PC-9 (cell line): ENCODE measurements around the gene TBC1D22A. TPM values are rescaled to one million over a fixed set of nuclear protein-coding genes. Genes with fewer than 3 reads are reported as not detected.

Experiments
- BruUV-seq: library from RNA; stranded (reverse); fragments of 400-500 nt; replicated peaks from 2 replicates; lab custom pipeline; 2021; lab: Mats Ljungman, UMichigan
- CTCF ChIA-PET: fragments of 300-600 bp; sonication (Branson Sonifier 250); formaldehyde crosslinking; loops from one replicate; lab custom pipeline; 2022; ENCODE audit warnings: antibody characterized with exemption; lab: Charles Lee
- POLR2A ChIA-PET: fragments of 300-600 bp; sonication (Branson Sonifier 250); formaldehyde crosslinking; loops from one replicate; lab custom pipeline; 2022; ENCODE audit warnings: antibody characterized with exemption; ENCODE audit not compliant: unreplicated experiment; lab: Charles Lee
- DNase-seq, 2 experiments: peaks; one replicate each; pipeline versions ENCODE4 v3.0.0 to v3.0.0-alpha.2; 2015 to 2022; ENCODE audit warnings: mixed read lengths in 1 of 2
- H2AFZ ChIP-seq: fragments of 200-600 bp; sonication (generic); 2 replicates; pipeline ENCODE4 v1.8.1; 2017; ENCODE audit warnings: antibody characterized with exemption
- H3F3A ChIP-seq: fragments of 200-600 bp; sonication (generic); 2 replicates; pipeline ENCODE4 v1.8.1; 2017; ENCODE audit warnings: antibody characterized with exemption, mild to moderate bottlenecking, low read depth; ENCODE audit not compliant: insufficient read depth
- H3K27ac ChIP-seq: fragments of 200-600 bp; sonication (generic); 2 replicates; pipeline ENCODE4 v1.6.1; 2016; ENCODE audit warnings: mixed run types
- H3K27me3 ChIP-seq: fragments of 200-600 bp; sonication (generic); 2 replicates; pipeline ENCODE4 v1.6.1; 2016; ENCODE audit warnings: low read depth, mixed run types; ENCODE audit not compliant: insufficient read depth
- H3K36me3 ChIP-seq: fragments of 200-600 bp; sonication (generic); 2 replicates; pipeline ENCODE4 v1.6.1; 2016; ENCODE audit warnings: low read depth, mixed run types
- H3K4me1 ChIP-seq: fragments of 200-600 bp; sonication (generic); replicated peaks from 2 replicates; pipeline ENCODE4 v1.6.1; 2016; ENCODE audit warnings: mixed run types; ENCODE audit not compliant: insufficient read depth
- H3K4me2 ChIP-seq: fragments of 200-600 bp; sonication (generic); 2 replicates; pipeline ENCODE4 v1.6.1; 2017; ENCODE audit warnings: mixed run types
- H3K4me3 ChIP-seq: fragments of 200-600 bp; sonication (generic); 2 replicates; pipeline ENCODE4 v1.6.1; 2016; ENCODE audit warnings: mixed run types
- H3K79me2 ChIP-seq: fragments of 200-600 bp; sonication (generic); 2 replicates; pipeline ENCODE4 v1.6.1; 2017; ENCODE audit warnings: low read depth, mixed run types
- H3K9me2 ChIP-seq: fragments of 200-600 bp; sonication (generic); 2 replicates; pipeline ENCODE4 v1.8.1; 2017; ENCODE audit warnings: mild to moderate bottlenecking; ENCODE audit not compliant: insufficient read depth
- H3K9me3 ChIP-seq: fragments of 200-600 bp; sonication (generic); 2 replicates; pipeline ENCODE4 v1.8.1; 2016; ENCODE audit warnings: low read depth; ENCODE audit not compliant: insufficient read depth
- H4K20me1 ChIP-seq: fragments of 200-600 bp; sonication (generic); 2 replicates; pipeline ENCODE4 v1.8.1; 2017; ENCODE audit not compliant: insufficient read depth
- CTCF ChIP-seq: fragments of 200-600 bp; sonication (generic); conservative IDR thresholded peaks from 2 replicates; pipeline ENCODE4 v1.6.1; 2017; ENCODE audit warnings: mixed run types, antibody characterized with exemption, mild to moderate bottlenecking, moderate library complexity
- EZH2 ChIP-seq: fragments of 200-600 bp; sonication (generic); IDR thresholded peaks from 2 replicates; pipeline ENCODE4 v1.8.0; 2017; ENCODE audit warnings: antibody characterized with exemption, low read depth
- intact Hi-C: fragments of 100-400 bp; cut with micrococcal nuclease; formaldehyde crosslinking; loops from one replicate; pipeline ENCODE4 v1.10.0; 2022; ENCODE audit not compliant: unreplicated experiment
- total RNA-seq: library from RNA; stranded (reverse); gene quantifications from 2 replicates; pipeline ENCODE4 v1.2.3, GENCODE V29; 2021

TBC1D22A gene
- total RNA-seq, 1 experiment from 2014 or later: 40.3 TPM

GRCh38 chr22:46969491-46969890, 207.0 kb downstream of the TBC1D22A start:
- ChIA-PET POLR2A (no interaction called here), CTCF (no interaction called here)
- peaks cover 37% of the 10 kb centered on the region for H4K20me1 ChIP-seq
- no peaks in the 10 kb centered on the region for H3K4me1 ChIP-seq
- H3K27ac ChIP-seq: no peak overlapping the region
- H2AFZ ChIP-seq: no peak overlapping the region
- intact Hi-C loops: no loop called here
- H3K4me3 ChIP-seq: no peak overlapping the region
- no peak overlapping the region for H3K4me2 ChIP-seq
- BruUV-seq: no TSS peak
- H3K9me2 ChIP-seq: no peaks in the 10 kb centered on the region
- TF ChIP-seq EZH2: no peak
- TF ChIP-seq CTCF: no peak
- DNase-seq: no peak
- no peaks in the 10 kb centered on the region for H3K79me2 ChIP-seq
- H3K9me3 ChIP-seq: no peaks in the 10 kb centered on the region
- no peaks in the 10 kb centered on the region for H3F3A ChIP-seq
- no peaks in the 10 kb centered on the region for H3K36me3 ChIP-seq
- H3K27me3 ChIP-seq: no peaks in the 10 kb centered on the region

- H4K20me1 ChIP-seq: peaks cover 33% of the 10 kb centered on the region
- BruUV-seq: no TSS peak
- TF ChIP-seq CTCF (no peak), EZH2 (no peak)
- H3K27ac ChIP-seq: no peak overlapping the region
- ChIA-PET POLR2A (no interaction called here), CTCF (no interaction called here)
- H3K4me3 ChIP-seq: no peak overlapping the region
- intact Hi-C loops: no loop called here
- no peak overlapping the region for H3K4me2 ChIP-seq
- no peak overlapping the region for H2AFZ ChIP-seq
- no peaks in the 10 kb centered on the region for H3K36me3 ChIP-seq
- no peaks in the 10 kb centered on the region for H3K9me3 ChIP-seq
- H3K9me2 ChIP-seq: no peaks in the 10 kb centered on the region
- no peak for DNase-seq
- H3K27me3 ChIP-seq: no peaks in the 10 kb centered on the region
- H3F3A ChIP-seq: no peaks in the 10 kb centered on the region
- no peaks in the 10 kb centered on the region for H3K79me2 ChIP-seq
- no peaks in the 10 kb centered on the region for H3K4me1 ChIP-seq
Observed at GRCh38 chr22:46969961-46970360, 207.5 kb downstream of the TBC1D22A start.

GRCh38 chr22:46970411-46971098, 208.1 kb downstream of the TBC1D22A start:
- no peak overlapping the region for H3K4me2 ChIP-seq
- ChIA-PET CTCF (no interaction called here), POLR2A (no interaction called here)
- intact Hi-C loops: no loop called here
- no peaks in the 10 kb centered on the region for H3K4me1 ChIP-seq
- no peak overlapping the region for H3K27ac ChIP-seq
- DNase-seq: no peak
- no peaks in the 10 kb centered on the region for H3K9me3 ChIP-seq
- no peaks in the 10 kb centered on the region for H3K9me2 ChIP-seq
- no peaks in the 10 kb centered on the region for H3F3A ChIP-seq
- no peak overlapping the region for H2AFZ ChIP-seq
- H3K4me3 ChIP-seq: no peak overlapping the region
- BruUV-seq: no TSS peak
- H3K36me3 ChIP-seq: no peaks in the 10 kb centered on the region
- peaks cover 27% of the 10 kb centered on the region for H4K20me1 ChIP-seq
- H3K79me2 ChIP-seq: no peaks in the 10 kb centered on the region
- no peaks in the 10 kb centered on the region for H3K27me3 ChIP-seq
- TF ChIP-seq EZH2 (no peak), CTCF (no peak)
